HCT116 (cell line): ENCODE results near the gene RCOR3.

Experiments used
- CTCF ChIP-seq, 3 experiments: fragments of 200-600 bp in 1 of 3; sonication (generic) in 1 of 3; IDR thresholded peaks in 2 of 3; conservative IDR thresholded peaks in 1 of 3; 2 replicates each; pipeline ENCODE4 v1.5.1; 2012 to 2017; ENCODE audit warnings: low read depth in 2 of 3, low read length in 2 of 3, antibody characterized with exemption in 1 of 3, borderline replicate concordance in 1 of 3, control low read depth in 1 of 3, mild to moderate bottlenecking in 1 of 3, mixed read lengths in 1 of 3, mixed run types in 1 of 3, moderate library complexity in 1 of 3; ENCODE audit not compliant: insufficient read depth in 1 of 3
- EGR1 ChIP-seq: IDR thresholded peaks from 2 replicates; pipeline ENCODE4 v1.6.1; 2012; ENCODE audit warnings: low read depth
- EZH2 ChIP-seq: fragments of 200-600 bp; sonication (generic); IDR thresholded peaks from 2 replicates; pipeline ENCODE4 v1.6.1; 2017; ENCODE audit warnings: antibody characterized with exemption, mixed run types
- JUND ChIP-seq: IDR thresholded peaks from 2 replicates; pipeline ENCODE4 v1.6.1; 2012
- MAX ChIP-seq: IDR thresholded peaks from 2 replicates; pipeline ENCODE4 v1.6.1; 2012
- POLR2A ChIP-seq: IDR thresholded peaks from 2 replicates; pipeline ENCODE4 v1.7.0; 2011; ENCODE audit warnings: borderline replicate concordance; ENCODE audit not compliant: insufficient read depth, insufficient read length; ENCODE audit errors: extremely low read depth
- POLR2AphosphoS5 ChIP-seq: IDR thresholded peaks from 2 replicates; pipeline ENCODE4 v1.6.1; 2011; ENCODE audit warnings: mild to moderate bottlenecking, low read depth, low read length, moderate library complexity
- REST ChIP-seq: IDR thresholded peaks from 2 replicates; pipeline ENCODE4 v1.6.1; 2012; ENCODE audit warnings: low read depth
- YY1 ChIP-seq: IDR thresholded peaks from 2 replicates; pipeline ENCODE4 v1.6.1; 2011; ENCODE audit warnings: low read length, low read depth, moderate library complexity, mild to moderate bottlenecking; ENCODE audit not compliant: insufficient replicate concordance; ENCODE audit errors: extremely low read depth
- ZBTB33 ChIP-seq: IDR thresholded peaks from 2 replicates; pipeline ENCODE4 v1.6.1; 2011; ENCODE audit warnings: mild to moderate bottlenecking, low read length, moderate library complexity; ENCODE audit not compliant: insufficient replicate concordance; ENCODE audit errors: extremely low read depth
- ZFX ChIP-seq: fragments of 450-650 bp; IDR thresholded peaks from 2 replicates; pipeline ENCODE4 v1.6.1; 2017

- TF ChIP-seq REST (no peak), POLR2A (no peak), POLR2AphosphoS5 (no peak), CTCF (IDR thresholded peaks at IDR 0.05 in 2 of 3, conservative IDR thresholded peaks at IDR 0.05 in 1 of 3; ENCODE audit: borderline replicate concordance in 1 of 3, insufficient read depth in 1 of 3, low read depth in 2 of 3, low read length in 2 of 3) (no peak), EGR1 (no peak), EZH2 (no peak), YY1 (no peak), ZBTB33 (no peak), MAX (no peak), JUND (no peak), ZFX (no peak)
These were observed 516 bp downstream of the RCOR3 start for GRCh38 chr1:211259638-211260126.
